GM12878 (cell line): ENCODE results near the gene RAPGEF6. TPM values are rescaled to one million over a fixed set of nuclear protein-coding genes. Genes with fewer than 3 reads are reported as not detected.

Experiments used
- ATAC-seq: fragments of 200-7000 bp; cut with Tn5 transposase; 3 replicates; pipeline ENCODE4 v1.9.1; 2020; ENCODE audit warnings: mild to moderate bottlenecking, moderate library complexity
- BruUV-seq: library from RNA; stranded (reverse); fragments of 400-500 nt; replicated peaks from 2 replicates; lab custom pipeline; 2021; lab: Mats Ljungman, UMichigan
- CTCF ChIA-PET: fragments of 300-600 bp; sonication (Branson Sonifier 250); formaldehyde crosslinking; extraction: SDS; loops from one replicate; lab custom pipeline; 2021; ENCODE audit warnings: inconsistent platforms; lab: Yijun Ruan, JAX
- POLR2A ChIA-PET: fragments of 350-600 bp; formaldehyde crosslinking; extraction: SDS; loops from one replicate; lab custom pipeline; 2021; ENCODE audit warnings: inconsistent platforms; lab: Charles Lee
- RAD21 ChIA-PET: fragments of 300-600 bp; sonication (Branson Sonifier 250); formaldehyde crosslinking; loops from one replicate; lab custom pipeline; 2023; ENCODE audit warnings: antibody characterized with exemption; ENCODE audit not compliant: unreplicated experiment; lab: Charles Lee
- SMC1A ChIA-PET: fragments of 300-600 bp; sonication (Branson Sonifier 250); formaldehyde crosslinking; loops from one replicate; lab custom pipeline; 2023; ENCODE audit not compliant: unreplicated experiment, uncharacterized antibody; lab: Charles Lee
- DNase-seq: peaks from one replicate; pipeline ENCODE4 v3.0.0-alpha.2; 2011; ENCODE audit warnings: low read depth, low spot score
- FAIRE-seq: peaks from 3 replicates; lab custom pipeline; 2011; peaks lifted over from hg19 to GRCh38; lab: Jason Lieb, UNC
- H2AFZ ChIP-seq: 2 replicates; pipeline ENCODE4 v1.6.0; 2011; ENCODE audit warnings: low read depth, low read length, control low read depth; ENCODE audit not compliant: control insufficient read depth
- H3K27ac ChIP-seq: 2 replicates; pipeline ENCODE4 v1.5.1; 2011; ENCODE audit warnings: control low read depth; ENCODE audit not compliant: control insufficient read depth, insufficient read depth
- H3K27me3 ChIP-seq, 2 experiments: replicated peaks in 1 of 2; 2 replicates each; pipeline versions ENCODE4 v1.6.0 to v1.6.1; 2011; ENCODE audit warnings: low read length in 1 of 2; ENCODE audit not compliant: control insufficient read depth in 2 of 2, insufficient read depth in 2 of 2
- H3K36me3 ChIP-seq, 2 experiments: 2 replicates each; pipeline ENCODE4 v1.5.1; 2011; ENCODE audit warnings: low read length in 1 of 2; ENCODE audit not compliant: control insufficient read depth in 2 of 2, insufficient read depth in 2 of 2
- H3K4me1 ChIP-seq: 2 replicates; pipeline ENCODE4 v1.6.1; 2011; ENCODE audit warnings: mild to moderate bottlenecking, low read length, moderate library complexity, mixed read lengths; ENCODE audit not compliant: control insufficient read depth, insufficient read depth
- H3K4me2 ChIP-seq: 2 replicates; pipeline ENCODE4 v1.6.0; 2011; ENCODE audit warnings: control low read depth; ENCODE audit not compliant: control insufficient read depth, insufficient read depth
- H3K4me3 ChIP-seq: fragments of 200-600 bp; sonication (generic); 2 replicates; pipeline ENCODE4 v1.5.1; 2016
- H3K79me2 ChIP-seq: 2 replicates; pipeline ENCODE4 v1.6.0; 2011; ENCODE audit warnings: low read length; ENCODE audit not compliant: control insufficient read depth, insufficient read depth
- H3K9ac ChIP-seq: 2 replicates; pipeline ENCODE4 v1.8.0; 2011; ENCODE audit warnings: low read length, control low read depth, mixed read lengths; ENCODE audit not compliant: control insufficient read depth, insufficient read depth
- H3K9me3 ChIP-seq: replicated peaks from 3 replicates; pipeline ENCODE4 v1.5.1; 2011; ENCODE audit warnings: mild to moderate bottlenecking, low read length; ENCODE audit not compliant: control insufficient read depth, insufficient read depth
- H4K20me1 ChIP-seq: 2 replicates; pipeline ENCODE4 v1.6.0; 2011; ENCODE audit not compliant: control insufficient read depth, insufficient read depth
- BACH1 ChIP-seq: fragments of 450-650 bp; IDR thresholded peaks from 2 replicates; pipeline ENCODE4 v1.6.1; 2017; ENCODE audit warnings: mild to moderate bottlenecking, borderline replicate concordance
- BCL11A ChIP-seq: IDR thresholded peaks from 2 replicates; pipeline ENCODE4 v1.6.1; 2011; ENCODE audit warnings: low read depth, low read length
- BHLHE40 ChIP-seq, 2 experiments: fragments of 450-650 bp in 1 of 2; IDR thresholded peaks; 2 replicates each; pipeline ENCODE4 v1.6.1; 2011 to 2017; ENCODE audit warnings: low read depth in 2 of 2, borderline replicate concordance in 1 of 2, improper control_type of control experiment in 1 of 2, low read length in 1 of 2, mild to moderate bottlenecking in 1 of 2
- DPF2 ChIP-seq: fragments of 450-650 bp; IDR thresholded peaks from 2 replicates; pipeline ENCODE4 v1.6.1; 2017; ENCODE audit warnings: mild to moderate bottlenecking
- EED ChIP-seq: sonication (generic); IDR thresholded peaks from 2 replicates; pipeline ENCODE4 v1.6.1; 2016; ENCODE audit warnings: antibody characterized with exemption, low read depth
- FOS ChIP-seq: IDR thresholded peaks from 3 replicates; pipeline ENCODE4 v1.6.1; 2011; ENCODE audit warnings: borderline replicate concordance; ENCODE audit not compliant: insufficient read length; ENCODE audit errors: extremely low read depth
- GABPA ChIP-seq: IDR thresholded peaks from 2 replicates; pipeline ENCODE4 v1.6.1; 2014; ENCODE audit warnings: antibody characterized with exemption, low read depth, mild to moderate bottlenecking, inconsistent platforms
- IKZF2 ChIP-seq, 2 experiments: fragments of 450-650 bp; IDR thresholded peaks; 2 replicates each; pipeline ENCODE4 v1.6.1; 2017; ENCODE audit warnings: mild to moderate bottlenecking in 2 of 2, moderate library complexity in 2 of 2
- JUNB ChIP-seq: IDR thresholded peaks from 2 replicates; pipeline ENCODE4 v1.6.1; 2016; ENCODE audit warnings: antibody characterized with exemption, mild to moderate bottlenecking
- LARP7 ChIP-seq: fragments of 450-650 bp; IDR thresholded peaks from 2 replicates; pipeline ENCODE4 v1.6.1; 2017; ENCODE audit warnings: mild to moderate bottlenecking
- MEF2A ChIP-seq: IDR thresholded peaks from 2 replicates; pipeline ENCODE4 v1.6.1; 2011; ENCODE audit warnings: low read depth, mild to moderate bottlenecking, low read length, moderate library complexity; ENCODE audit not compliant: insufficient read depth
- MTA2 ChIP-seq: fragments of 450-650 bp; IDR thresholded peaks from 2 replicates; pipeline ENCODE4 v1.6.1; 2016; ENCODE audit warnings: low read depth, mild to moderate bottlenecking, moderate library complexity
- MXI1 ChIP-seq: fragments of 150-350 bp; IDR thresholded peaks from 2 replicates; pipeline ENCODE4 v1.6.1; 2011; ENCODE audit warnings: low read depth, mild to moderate bottlenecking, inconsistent platforms, low read length, improper control_type of control experiment
- PAX8 ChIP-seq: fragments of 450-650 bp; IDR thresholded peaks from 2 replicates; pipeline ENCODE4 v1.6.1; 2017; ENCODE audit warnings: mild to moderate bottlenecking, moderate library complexity
- POU2F2 ChIP-seq: IDR thresholded peaks from 3 replicates; pipeline ENCODE4 v1.6.1; 2011; ENCODE audit warnings: low read depth, mild to moderate bottlenecking, low read length, borderline replicate concordance
- RB1 ChIP-seq: fragments of 450-650 bp; formaldehyde crosslinking; IDR thresholded peaks from 2 replicates; pipeline ENCODE4 v1.6.1; 2017; ENCODE audit warnings: mild to moderate bottlenecking, borderline replicate concordance
- RELB ChIP-seq: fragments of 450-650 bp; IDR thresholded peaks from 2 replicates; pipeline ENCODE4 v1.6.1; 2017; ENCODE audit warnings: low read depth, mild to moderate bottlenecking, moderate library complexity
- RUNX3 ChIP-seq: IDR thresholded peaks from 2 replicates; pipeline ENCODE4 v1.6.1; 2012; ENCODE audit warnings: low read length, inconsistent platforms
- SKIL ChIP-seq: fragments of 450-650 bp; IDR thresholded peaks from 2 replicates; pipeline ENCODE4 v1.6.1; 2017; ENCODE audit warnings: mild to moderate bottlenecking, low read depth, inconsistent platforms; ENCODE audit not compliant: poor library complexity, severe bottlenecking
- SMAD5 ChIP-seq: IDR thresholded peaks from 2 replicates; pipeline ENCODE4 v1.6.1; 2016; ENCODE audit warnings: antibody characterized with exemption, low read depth
- STAT3 ChIP-seq: IDR thresholded peaks from 2 replicates; pipeline ENCODE4 v1.6.1; 2011; ENCODE audit warnings: low read depth, low read length, improper control_type of control experiment
- ZNF24 ChIP-seq: fragments of 450-650 bp; IDR thresholded peaks from 2 replicates; pipeline ENCODE4 v1.6.1; 2017; ENCODE audit warnings: antibody characterized with exemption, mild to moderate bottlenecking
- WGBS: methylation state at CpG from one replicate; pipeline ENCODE4 v1.1.6; 2016; ENCODE audit warnings: low lambda C conversion rate; ENCODE audit not compliant: insufficient replicate concordance, insufficient coverage; ENCODE audit errors: missing lambda C conversion rate; 5-methylcytosine and 5-hydroxymethylcytosine counted together
- in situ Hi-C: fragments of 300-500 bp; cut with MboI; formaldehyde crosslinking; loops from 9 replicates; pipeline ENCODE4 v1.14.3; 2018; ENCODE audit warnings: mixed read lengths
- intact Hi-C: fragments of 100-400 bp; cut with micrococcal nuclease; formaldehyde crosslinking; loops from one replicate; pipeline ENCODE4 v1.14.2; 2022; ENCODE audit not compliant: unreplicated experiment
- polyA plus RNA-seq, 11 experiments: library from polyadenylated mRNA; depleted of rRNA in 4 of 11; unstranded in 6 of 11; stranded (reverse) in 5 of 11; fragments of >200 nt; fragmentation: Nextera tagmentation in 4 of 11; fragmentation: Illumina TruSeq in 1 of 11; extraction: Ambion mirVana in 4 of 11; extraction: Trizol in 1 of 11; gene quantifications; 1 replicate in 1 of 11; 2 replicates in 10 of 11; pipeline versions ENCODE4 v1.2.1 to v1.2.3, GENCODE V29; 2011 to 2016; ENCODE audit warnings: inconsistent platforms in 2 of 11, missing spikeins in 2 of 11, low read depth in 1 of 11
- total RNA-seq, 4 experiments: library from RNA; depleted of rRNA in 3 of 4; stranded (reverse); fragments of >200 nt in 3 of 4; fragmentation: Illumina TruSeq in 1 of 4; extraction: Trizol in 1 of 4; gene quantifications; 2 replicates each; pipeline versions ENCODE4 v1.2.1 to v1.2.3, GENCODE V29; 2013 to 2021

RAPGEF6 gene
- total and polyA plus RNA-seq, 10 of the 15 experiments (the other 5 are each of a cell fraction or from before 2014, with no cell fraction given): 2.9 to 24.0 (median 14.2) TPM

- FAIRE-seq: peak; percentile 81
- RAD21 ChIA-PET: interaction anchor here (0.7 to 4.4 kb wide), 17 partner anchors 10 to 525 kb away, joined by 3 to 29 read pairs (median 4); no protein-coding TSS in a partner anchor
- TF ChIP-seq ZNF24 (no peak), RUNX3 (peak; percentile 68), MXI1 (no peak), IKZF2 (IDR thresholded peaks at IDR 0.05) (peak; percentile 66 to 74; a peak in 3 of 4 replicates), BCL11A (peak; percentile 65; the same call in 1 of the 2 replicates), GABPA (0 out of 2 replicates have a peak, but pooled peaks have one; percentile 30), STAT3 (no peak), BHLHE40 (IDR thresholded peaks at IDR 0.05; ENCODE audit: borderline replicate concordance in 1 of 2, low read depth in 2 of 2, low read length in 1 of 2) (no peak), POU2F2 (no peak), JUNB (peak; percentile 98), BACH1 (peak; percentile 78; the same call in 1 of the 2 replicates), RB1 (no peak), SMAD5 (no peak), EED (0 out of 2 replicates have a peak, but pooled peaks have one; percentile 33), RELB (peak; percentile 71; the same call in 1 of the 2 replicates), PAX8 (no peak), DPF2 (peak; percentile 92), MEF2A (0 out of 2 replicates have a peak, but pooled peaks have one; percentile 35), FOS (no peak), MTA2 (peak; percentile 39; the same call in 1 of the 2 replicates), LARP7 (no peak), SKIL (peak; percentile 52)
Observed at GRCh38 chr5:131396015-131396414, 239.0 kb downstream of the RAPGEF6 start.

More at GRCh38 chr5:131396015-131396414, 239.0 kb downstream of the RAPGEF6 start:
- Histone ChIP-seq H3K4me2 (peak overlapping the region; percentile 63; the same call in 1 of the 2 replicates), H3K9me3 (no peaks in the 10 kb centered on the region; the same call in 2 of the 3 replicates), H3K9ac (no peak overlapping the region), H3K4me1 (peaks cover 29% of the 10 kb centered on the region), H3K36me3 (peaks cover 5 to 31% of the 10 kb centered on the region in 2 experiments), H3K27ac (peak overlapping the region; percentile 45), H3K4me3 (no peak overlapping the region), H2AFZ (no peak overlapping the region), H3K79me2 (peaks cover 2% of the 10 kb centered on the region; the same call in 1 of the 2 replicates), H4K20me1 (no peaks in the 10 kb centered on the region), H3K27me3 (no peaks in the 10 kb centered on the region)
- intact Hi-C loops: no loop called here
- DNase-seq (no peak), ATAC-seq (peak; percentile 83)
- in situ Hi-C loops: no loop called here
- ChIA-PET POLR2A (interaction anchor here (1.0 to 1.5 kb wide), 5 partner anchors 10 to 183 kb away, joined by 3 to 4 read pairs (median 3); no protein-coding TSS in a partner anchor), SMC1A (interaction anchor here (0.6 to 4.1 kb wide), 19 partner anchors 9 to 232 kb away, joined by 3 to 42 read pairs (median 4); partner anchors contain the start of gene CDC42SE2), CTCF (interaction anchor here (0.8 to 1.9 kb wide), 9 partner anchors 9 to 524 kb away, joined by 3 to 9 read pairs (median 4); no protein-coding TSS in a partner anchor)
- WGBS: 2% methylated on average over 3 of the region's 3 CpGs
- no TSS peak for BruUV-seq
